Kidney epithelial cell (primary cell): Measurements from ENCODE around the gene LYRM1. TPM values are rescaled to one million over a fixed set of nuclear protein-coding genes. Genes with fewer than 3 reads are reported as not detected.

Experiments used
- DNase-seq: peaks from one replicate; pipeline ENCODE4 v3.0.0-alpha.2; 2010; ENCODE audit warnings: low read depth
- H3K27me3 ChIP-seq: 2 replicates; pipeline ENCODE4 v1.6.0; 2011; ENCODE audit warnings: low read length; ENCODE audit not compliant: control insufficient read depth, insufficient read depth
- H3K36me3 ChIP-seq: 2 replicates; pipeline ENCODE4 v1.5.1; 2011; ENCODE audit warnings: low read length; ENCODE audit not compliant: control insufficient read depth, insufficient read depth
- H3K4me3 ChIP-seq: 2 replicates; pipeline ENCODE4 v1.5.1; 2011; ENCODE audit warnings: low read depth, mild to moderate bottlenecking, control low read depth, low read length
- total RNA-seq: library from RNA; depleted of rRNA; stranded (reverse); fragments of >200 nt; gene quantifications from 2 replicates; pipeline ENCODE4 v1.2.3, GENCODE V29; 2015
- TF ChIP-seq, protein P1 (sequence below): IDR thresholded peaks from 2 replicates; pipeline ENCODE4 v1.5.1; 2011; ENCODE audit warnings: mild to moderate bottlenecking, moderate library complexity, low read length, control low read depth, inconsistent platforms; ENCODE audit not compliant: insufficient read depth, poor library complexity, severe bottlenecking

The LYRM1 gene, protein sequence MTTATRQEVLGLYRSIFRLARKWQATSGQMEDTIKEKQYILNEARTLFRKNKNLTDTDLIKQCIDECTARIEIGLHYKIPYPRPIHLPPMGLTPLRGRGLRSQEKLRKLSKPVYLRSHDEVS
- 64.8 and 65.9 TPM in 2 replicates for total RNA-seq

DNA sequence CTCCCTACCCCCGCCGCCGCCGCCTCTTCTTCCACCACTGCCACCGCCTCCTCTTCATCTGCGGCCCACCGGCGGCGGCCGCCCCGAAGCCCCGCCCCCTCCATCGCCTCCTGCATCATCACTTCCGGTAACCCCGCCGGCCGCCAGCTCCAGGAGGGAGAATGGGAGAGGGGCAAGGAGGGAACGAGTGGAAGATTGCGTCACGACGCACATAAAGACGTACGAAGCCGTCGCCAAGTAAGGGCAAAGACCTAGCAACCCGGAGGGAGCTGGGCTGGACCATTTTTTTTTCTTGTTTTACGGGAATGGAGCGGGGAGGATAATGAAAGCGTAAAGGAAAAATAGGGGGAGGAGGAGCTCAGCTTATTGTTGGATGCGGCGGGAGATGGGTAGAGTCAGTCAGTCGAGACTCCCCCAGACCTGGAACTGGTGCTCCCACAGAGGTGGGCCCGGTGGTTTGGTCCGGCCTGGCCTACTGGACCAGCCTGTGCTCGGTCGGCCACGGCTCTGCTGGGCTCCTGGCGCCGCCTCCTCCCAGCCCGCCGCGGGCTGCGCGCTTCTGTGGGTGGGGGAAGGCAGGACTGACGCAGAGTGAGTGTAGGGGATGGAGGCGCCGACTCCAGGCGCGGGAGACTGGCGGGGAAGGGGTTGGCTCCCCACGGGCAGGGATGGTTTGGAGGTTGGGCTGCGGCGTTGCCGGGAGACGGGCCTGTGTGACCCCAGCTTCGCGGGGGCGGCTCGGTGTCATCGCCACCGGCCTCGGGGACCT, at the start of gene LYRM1, which contains the start of gene DCUN1D3:
LYRM1 (plus strand) TSS at position 473 of the 769 bp plus-strand sequence. CDS start 14,785 bp downstream, outside the sequence.
DCUN1D3 (minus strand) TSS at position 60 of the 769 bp plus-strand sequence. CDS start 37,820 bp downstream, outside the sequence.
- TF ChIP-seq, protein P1, sequence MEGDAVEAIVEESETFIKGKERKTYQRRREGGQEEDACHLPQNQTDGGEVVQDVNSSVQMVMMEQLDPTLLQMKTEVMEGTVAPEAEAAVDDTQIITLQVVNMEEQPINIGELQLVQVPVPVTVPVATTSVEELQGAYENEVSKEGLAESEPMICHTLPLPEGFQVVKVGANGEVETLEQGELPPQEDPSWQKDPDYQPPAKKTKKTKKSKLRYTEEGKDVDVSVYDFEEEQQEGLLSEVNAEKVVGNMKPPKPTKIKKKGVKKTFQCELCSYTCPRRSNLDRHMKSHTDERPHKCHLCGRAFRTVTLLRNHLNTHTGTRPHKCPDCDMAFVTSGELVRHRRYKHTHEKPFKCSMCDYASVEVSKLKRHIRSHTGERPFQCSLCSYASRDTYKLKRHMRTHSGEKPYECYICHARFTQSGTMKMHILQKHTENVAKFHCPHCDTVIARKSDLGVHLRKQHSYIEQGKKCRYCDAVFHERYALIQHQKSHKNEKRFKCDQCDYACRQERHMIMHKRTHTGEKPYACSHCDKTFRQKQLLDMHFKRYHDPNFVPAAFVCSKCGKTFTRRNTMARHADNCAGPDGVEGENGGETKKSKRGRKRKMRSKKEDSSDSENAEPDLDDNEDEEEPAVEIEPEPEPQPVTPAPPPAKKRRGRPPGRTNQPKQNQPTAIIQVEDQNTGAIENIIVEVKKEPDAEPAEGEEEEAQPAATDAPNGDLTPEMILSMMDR, result no peak
- peak within 1 kb of the TSS; percentile 65 for H3K4me3 ChIP-seq
- H3K27me3 ChIP-seq, result no peaks in the 10 kb centered on the region
- peak; percentile 94 for DNase-seq
- H3K36me3 ChIP-seq, result no peaks in the 10 kb centered on the region

DNA sequence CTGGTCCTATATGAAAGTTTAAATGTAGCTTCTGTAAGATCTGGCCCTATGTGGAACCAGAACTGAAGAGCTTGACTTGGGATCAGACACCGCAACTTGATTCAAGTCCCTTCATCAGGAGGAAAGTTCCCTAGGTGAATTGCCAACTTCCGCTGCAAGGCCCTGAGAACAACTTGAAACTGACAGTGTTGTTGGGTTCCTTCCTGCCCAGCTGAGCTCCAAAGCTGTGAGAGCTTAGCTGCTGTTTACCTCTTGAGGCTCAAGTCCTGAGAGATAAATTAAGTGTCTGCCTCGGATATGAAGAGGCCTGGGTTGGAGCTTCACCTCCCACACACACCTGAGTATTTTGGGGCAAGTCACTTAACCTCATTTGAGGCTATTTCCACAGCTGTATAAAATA, 49.6 kb upstream of the LYRM1 start:
- Histone ChIP-seq H3K36me3 (no peaks in the 10 kb centered on the region), H3K4me3 (no peak overlapping the region), H3K27me3 (no peaks in the 10 kb centered on the region)
- DNase-seq, result no peak
- TF ChIP-seq, protein P1, result no peak

DNA sequence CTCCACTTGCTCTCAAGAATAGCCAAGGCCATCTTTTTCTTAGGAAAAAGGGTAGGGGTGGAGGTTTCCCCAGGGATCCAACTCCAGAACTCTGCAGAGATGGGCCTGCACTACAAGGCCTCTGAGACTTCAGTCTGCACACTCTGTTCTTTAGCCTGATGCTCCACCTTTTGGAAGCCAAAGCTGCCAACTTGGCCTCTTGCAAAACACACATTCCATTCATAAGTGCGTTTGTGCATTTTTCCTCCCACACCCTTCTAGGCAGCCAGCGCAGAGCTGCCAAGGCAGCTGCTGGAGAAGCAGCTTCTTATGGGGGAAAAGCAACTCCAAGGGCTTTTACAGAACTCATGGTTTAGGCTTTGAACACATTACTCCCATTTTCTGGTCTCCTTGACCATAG, 49.0 kb upstream of the LYRM1 start:
- DNase-seq, result peak; percentile 50

DNA sequence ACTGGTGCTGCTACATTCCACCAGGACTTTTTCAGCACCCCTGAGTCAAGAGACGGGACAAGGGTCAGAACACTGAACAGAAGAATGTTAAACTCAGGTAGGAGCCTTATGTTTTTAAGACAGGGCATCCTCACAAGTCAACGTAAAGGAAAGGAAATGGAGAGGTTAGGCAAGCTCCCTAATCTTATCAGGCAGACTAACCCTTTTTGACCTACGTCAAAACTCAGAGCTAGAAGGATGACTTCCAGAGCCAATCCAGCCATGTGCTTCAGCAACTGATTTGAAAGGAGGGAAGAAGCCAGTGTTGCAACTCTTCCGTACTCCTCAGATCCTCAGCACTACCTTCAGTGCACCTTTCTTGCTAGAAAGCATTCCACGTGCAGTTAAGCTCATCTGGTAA, 47.4 kb upstream of the LYRM1 start:
- Histone ChIP-seq H3K4me3 (no peak overlapping the region), H3K27me3 (no peaks in the 10 kb centered on the region), H3K36me3 (no peaks in the 10 kb centered on the region)
- TF ChIP-seq, protein P1, result no peak
- DNase-seq, result no peak

More for the DNA sequence above, 49.0 kb upstream of the LYRM1 start:
- Histone ChIP-seq H3K4me3 (no peak overlapping the region), H3K36me3 (no peaks in the 10 kb centered on the region), H3K27me3 (no peaks in the 10 kb centered on the region)
- TF ChIP-seq, protein P1, result no peak

DNA sequence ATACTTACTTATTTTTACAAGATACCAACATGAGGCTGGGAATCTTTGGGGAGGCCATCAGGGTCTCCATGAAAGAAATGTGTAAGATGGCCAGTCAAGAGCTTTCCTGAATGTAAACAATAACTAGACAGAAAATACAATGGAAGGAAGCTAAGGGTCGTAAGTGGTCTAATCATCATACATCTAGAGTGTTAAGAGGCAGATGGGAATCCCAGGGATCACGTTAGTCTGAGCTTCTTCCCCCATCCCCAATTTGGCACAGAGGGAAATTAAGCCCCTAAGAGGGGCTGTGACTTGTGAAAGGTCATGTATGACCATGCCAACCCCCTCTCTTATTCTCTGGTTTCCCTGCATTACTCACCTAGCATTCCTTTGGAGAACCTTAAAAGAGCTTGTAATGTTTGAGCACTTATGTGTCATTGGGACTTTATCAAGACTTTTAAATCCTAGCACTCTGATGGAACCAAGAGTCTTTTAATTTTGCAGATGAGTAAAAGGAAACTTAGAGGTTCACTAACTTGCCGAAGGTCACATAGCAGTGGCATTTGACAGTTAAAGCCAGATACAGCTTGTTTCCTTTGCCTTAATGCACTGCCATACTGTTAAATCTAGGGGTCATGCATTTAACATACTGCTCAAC, 46.5 kb upstream of the LYRM1 start:
- no peak for DNase-seq
- H3K4me3 ChIP-seq, result no peak overlapping the region
- no peaks in the 10 kb centered on the region for H3K27me3 ChIP-seq
- no peaks in the 10 kb centered on the region for H3K36me3 ChIP-seq
- TF ChIP-seq, protein P1, result no peak
